IPS-18c (cell line): ENCODE results near the gene MZT1.
"Not testable (repeated sequence)": the region's sequence is repeated elsewhere in the genome, so short reads cannot be mapped to it uniquely, and the experiment has no call there.

Experiments
- H3K4me3 ChIP-seq: 2 replicates; pipeline ENCODE4 v1.7.0; 2013; ENCODE audit warnings: low read depth, mild to moderate bottlenecking, low read length, moderate library complexity; ENCODE audit not compliant: insufficient read depth
- H3K9me3 ChIP-seq: one replicate; pipeline ENCODE4 v1.6.1; 2013; ENCODE audit warnings: mild to moderate bottlenecking, low read length, moderate library complexity; ENCODE audit not compliant: control insufficient read depth, insufficient read depth

The MZT1 gene

GRCh38 chr13:72727417-72728289 is at the start of gene MZT1, which contains the start of gene BORA:
Gene MZT1 (minus strand): TSS chr13:72727629. CDS start chr13:72727602, 27 bp downstream.
Gene BORA (plus strand): TSS chr13:72727923. CDS start chr13:72728941, 1,018 bp downstream.
- peak within 1 kb of the TSS; percentile 95 for H3K4me3 ChIP-seq
- no peaks in the 10 kb centered on the region for H3K9me3 ChIP-seq

DNA sequence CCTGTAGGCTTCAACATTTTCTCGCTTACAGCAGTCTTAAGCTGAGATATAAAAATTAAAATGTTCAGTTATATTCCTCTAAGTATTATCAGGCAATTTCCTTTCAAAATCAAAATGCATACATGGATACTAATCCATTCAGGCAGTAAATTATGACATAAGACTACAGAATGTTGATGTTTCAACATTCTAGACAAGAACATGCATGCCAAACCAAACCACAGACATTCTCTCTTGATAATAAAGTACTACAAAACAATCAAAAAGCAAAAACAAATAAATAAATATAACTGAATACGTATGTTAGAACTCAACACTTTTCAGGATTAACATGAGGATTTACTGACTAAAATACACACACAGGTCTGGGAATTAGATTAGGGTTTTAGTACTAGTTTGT is 46.6 kb upstream of the MZT1 start:
- no peaks in the 10 kb centered on the region for H3K9me3 ChIP-seq
- no peak overlapping the region for H3K4me3 ChIP-seq

- Histone ChIP-seq H3K9me3 (no peaks in the 10 kb centered on the region), H3K4me3 (no peak overlapping the region)
Observed at GRCh38 chr13:72763411-72763810, 36.0 kb upstream of the MZT1 start.

DNA sequence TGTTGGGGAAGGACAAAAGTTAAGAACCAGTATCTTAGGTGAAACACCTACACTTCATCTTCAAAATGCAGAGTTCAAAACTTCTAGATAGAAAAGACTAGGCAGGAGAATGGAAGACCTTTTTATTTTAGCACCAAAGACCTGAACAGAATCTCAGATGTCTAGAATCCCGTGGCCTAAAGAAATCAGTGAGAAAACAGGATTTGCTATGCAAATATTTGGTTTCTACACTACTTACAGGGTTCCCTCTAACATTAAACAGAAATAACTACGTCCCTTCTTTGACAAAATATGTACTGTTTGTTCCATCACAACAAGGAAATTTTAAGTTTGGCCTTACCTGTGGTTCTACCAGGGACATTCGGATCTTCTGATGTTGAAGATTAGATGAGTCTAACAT is 32.8 kb upstream of the MZT1 start:
- Histone ChIP-seq H3K9me3 (no peaks in the 10 kb centered on the region), H3K4me3 (no peak overlapping the region)

- no peak overlapping the region for H3K4me3 ChIP-seq
- H3K9me3 ChIP-seq: no peaks in the 10 kb centered on the region
Observed at GRCh38 chr13:72757792-72758535, 30.5 kb upstream of the MZT1 start.

GRCh38 chr13:72754111-72754510 is 26.7 kb upstream of the MZT1 start:
- Histone ChIP-seq H3K4me3 (no peak overlapping the region), H3K9me3 (no peaks in the 10 kb centered on the region)

DNA sequence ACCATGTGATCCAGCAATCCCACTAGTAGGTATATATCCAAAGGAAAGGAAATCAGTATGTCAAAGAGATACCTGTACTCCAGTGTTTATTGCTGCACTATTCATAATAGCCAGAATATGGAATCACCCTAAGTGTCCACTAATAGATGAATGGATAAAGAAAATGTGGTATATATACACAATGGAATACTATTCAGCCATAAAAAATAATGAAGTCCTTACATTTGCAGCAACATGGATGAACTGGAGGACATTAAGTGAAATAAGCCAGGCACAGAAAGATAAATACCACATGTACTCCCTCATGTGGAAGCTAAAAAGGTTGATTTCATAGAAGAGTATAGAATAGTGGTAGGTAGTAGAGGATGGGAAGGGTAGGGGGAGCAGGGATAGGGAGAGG is 23.8 kb upstream of the MZT1 start:
- no peak overlapping the region for H3K4me3 ChIP-seq
- H3K9me3 ChIP-seq: no peaks in the 10 kb centered on the region

GRCh38 chr13:72745260-72745659 is 17.8 kb upstream of the MZT1 start:
- Histone ChIP-seq H3K9me3 (no peaks in the 10 kb centered on the region), H3K4me3 (no peak overlapping the region)

DNA sequence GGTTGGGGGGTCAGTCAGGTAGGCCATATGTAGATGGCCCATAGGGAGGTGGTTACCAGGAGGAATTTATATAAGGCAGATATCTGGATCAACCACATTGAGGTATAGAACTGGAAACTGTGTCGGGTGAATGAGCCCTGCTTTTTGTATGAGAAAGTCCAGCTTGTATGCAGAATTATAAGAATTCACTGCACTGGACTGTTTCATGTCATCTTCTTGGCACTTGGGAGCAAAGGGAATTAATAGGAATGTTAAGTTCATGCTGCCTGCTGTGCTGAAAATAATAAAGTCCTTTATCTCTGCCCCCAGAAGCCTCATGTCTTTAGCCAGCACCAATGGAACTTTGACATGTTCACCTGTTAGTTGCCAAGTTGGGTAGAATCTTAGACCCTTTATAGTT is 12.6 kb upstream of the MZT1 start:
- no peaks in the 10 kb centered on the region for H3K9me3 ChIP-seq
- no peak overlapping the region for H3K4me3 ChIP-seq

DNA sequence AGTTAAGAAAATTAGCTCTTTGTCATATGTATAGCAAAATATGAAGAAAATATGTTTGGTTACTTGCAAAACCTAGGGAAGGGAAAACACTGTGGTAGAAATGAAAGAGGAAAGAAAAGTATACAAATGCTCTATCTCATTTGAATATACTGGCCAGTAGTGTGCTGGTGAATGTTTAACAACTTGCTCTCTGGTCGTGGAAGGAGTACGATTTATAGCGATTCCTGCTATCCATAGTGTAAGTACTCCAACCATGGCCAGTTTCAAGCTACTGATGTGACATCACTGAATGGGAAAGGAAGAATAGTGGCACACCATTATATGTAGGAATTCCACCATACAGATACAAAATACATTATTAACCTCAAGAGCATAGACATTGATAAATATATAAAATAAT is 9.6 kb upstream of the MZT1 start:
- H3K9me3 ChIP-seq: no peaks in the 10 kb centered on the region

DNA sequence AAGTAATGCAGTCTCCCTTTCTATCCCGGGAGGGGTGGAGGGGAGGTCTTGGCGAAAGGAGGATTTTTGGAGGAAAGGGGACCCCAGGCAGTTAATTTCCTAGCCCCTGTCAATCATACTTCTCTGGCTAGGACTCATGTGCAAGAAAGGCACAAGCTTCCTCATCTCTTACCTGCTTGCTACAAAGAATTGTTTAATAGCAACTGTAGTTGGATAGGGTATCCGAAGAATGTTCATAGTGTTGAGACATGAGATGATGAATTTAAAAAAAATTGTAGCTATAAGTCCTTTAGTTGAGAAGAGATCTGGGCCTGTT is 819 bp upstream of the MZT1 start:
- peak overlapping the region; percentile 95 for H3K4me3 ChIP-seq
- no peaks in the 10 kb centered on the region for H3K9me3 ChIP-seq

More for the DNA sequence above, 9.6 kb upstream of the MZT1 start:
- H3K4me3 ChIP-seq: no peak overlapping the region

DNA sequence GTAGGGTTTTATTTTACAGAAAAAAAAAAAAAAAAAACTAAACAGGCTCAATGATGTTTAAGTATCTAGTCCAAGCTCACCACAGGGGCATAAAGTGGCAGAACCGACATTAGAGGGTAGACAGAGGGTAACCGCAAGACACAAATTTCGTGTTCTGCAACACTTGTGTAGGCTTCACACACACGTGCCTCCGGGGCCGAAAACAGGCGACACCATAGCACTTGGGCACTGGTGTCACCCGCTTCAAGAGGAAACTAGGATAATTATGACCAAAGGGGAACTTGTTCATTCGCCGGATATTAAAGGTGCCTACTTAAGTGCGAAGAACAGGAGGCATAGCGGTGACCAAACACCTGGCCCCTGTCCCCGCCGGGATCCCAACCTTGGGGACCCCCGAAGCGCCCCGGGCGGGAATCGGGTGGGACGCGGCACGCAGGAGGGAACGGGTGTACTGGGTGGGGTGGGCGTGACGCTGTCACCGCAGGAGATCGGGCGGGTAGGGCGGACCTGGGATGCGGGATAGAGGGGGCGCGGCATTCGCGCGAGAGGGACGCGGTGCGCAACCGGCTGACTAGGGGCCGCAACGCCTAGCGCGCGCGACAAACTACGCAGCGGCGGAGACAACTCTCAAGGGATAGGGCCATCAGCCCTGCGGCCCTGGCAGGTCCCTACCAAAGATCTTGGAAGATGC is 558 bp downstream of the MZT1 start:
- Histone ChIP-seq H3K9me3 (no peaks in the 10 kb centered on the region), H3K4me3 (peak overlapping the region; percentile 95)

DNA sequence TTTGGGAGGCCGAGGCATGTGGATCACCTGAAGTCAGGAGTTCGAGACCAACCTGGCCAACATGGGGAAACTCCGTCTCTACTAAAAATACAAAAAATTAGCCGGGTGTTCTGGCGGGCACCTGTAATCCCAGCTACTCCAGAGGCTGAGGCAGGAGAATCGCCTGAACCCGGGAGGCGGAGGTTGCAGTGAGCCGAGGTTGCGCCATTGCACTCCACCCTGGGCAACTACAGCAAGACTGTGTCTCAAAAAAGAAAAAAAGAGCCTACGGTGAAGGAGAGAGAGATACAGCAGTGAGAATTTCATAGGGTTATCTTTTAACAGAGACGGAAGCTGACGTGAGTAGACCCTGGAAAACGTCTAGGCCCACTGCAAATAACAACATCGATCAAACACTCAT is 1.2 kb downstream of the MZT1 start:
- not testable (repeated sequence) for H3K9me3 ChIP-seq, H3K4me3 ChIP-seq

DNA sequence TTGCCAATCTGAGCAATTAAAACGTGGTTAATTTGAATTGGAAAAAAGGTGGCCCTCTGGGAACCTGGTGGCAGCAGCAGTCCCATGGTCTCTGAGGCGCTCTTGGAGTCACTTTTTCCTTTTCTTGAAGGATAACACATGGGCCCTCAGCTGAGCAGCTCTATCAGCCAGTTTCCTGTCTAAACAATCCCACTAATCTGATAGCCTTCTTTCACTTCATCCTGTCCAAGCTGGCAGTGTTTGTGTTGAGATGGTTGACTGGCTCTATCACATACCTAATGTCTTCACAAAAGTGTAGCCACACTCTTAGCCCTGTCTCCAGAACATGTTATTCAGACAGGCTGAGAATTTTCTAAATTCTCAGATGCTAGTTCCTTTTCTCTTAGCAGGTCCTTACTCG is 10.7 kb downstream of the MZT1 start:
- no peak overlapping the region for H3K4me3 ChIP-seq
- no peaks in the 10 kb centered on the region for H3K9me3 ChIP-seq

- Histone ChIP-seq H3K4me3 (no peak overlapping the region), H3K9me3 (no peaks in the 10 kb centered on the region)
Observed at GRCh38 chr13:72700509-72700908, 26.9 kb downstream of the MZT1 start.

DNA sequence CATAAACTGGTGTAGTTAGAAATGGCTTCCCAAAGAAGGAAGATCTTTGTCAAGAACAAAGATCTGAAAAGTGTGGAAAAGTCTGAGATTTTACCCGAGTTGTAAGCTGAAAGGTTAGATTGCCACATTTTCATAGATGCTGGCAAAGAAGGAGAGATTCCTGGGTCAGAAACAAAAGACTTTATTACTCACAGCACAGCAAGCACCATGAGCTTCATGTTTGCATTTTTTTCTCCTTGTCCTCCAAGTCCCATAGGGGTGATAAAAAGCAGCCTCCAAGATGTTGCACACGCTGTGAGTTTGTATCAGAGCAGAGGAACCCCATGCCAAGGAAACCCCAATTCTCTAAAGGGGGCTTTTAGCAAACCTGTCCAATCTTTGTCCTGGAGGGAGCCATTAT is 29.3 kb downstream of the MZT1 start:
- Histone ChIP-seq H3K4me3 (no peak overlapping the region), H3K9me3 (peaks cover 1% of the 10 kb centered on the region)

DNA sequence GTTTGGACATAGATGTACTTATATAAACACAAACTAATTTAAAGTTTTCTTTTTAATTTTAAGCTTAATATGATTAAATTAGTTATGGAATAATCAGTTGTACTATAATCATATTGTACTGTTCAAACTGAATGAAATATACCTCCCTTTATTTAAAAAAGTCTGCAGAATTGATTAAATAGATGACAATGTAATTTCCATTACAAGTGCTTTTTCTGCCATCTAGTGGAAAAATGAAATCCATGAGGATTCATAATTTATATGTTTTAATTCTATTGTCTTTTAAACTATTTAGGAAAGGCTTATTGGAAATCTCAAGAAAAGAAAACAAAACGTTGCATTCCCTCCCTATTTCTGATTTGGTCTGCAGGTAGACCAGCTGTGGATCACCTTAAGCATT is 30.9 kb downstream of the MZT1 start:
- H3K4me3 ChIP-seq: no peak overlapping the region
- peaks cover 4% of the 10 kb centered on the region for H3K9me3 ChIP-seq

DNA sequence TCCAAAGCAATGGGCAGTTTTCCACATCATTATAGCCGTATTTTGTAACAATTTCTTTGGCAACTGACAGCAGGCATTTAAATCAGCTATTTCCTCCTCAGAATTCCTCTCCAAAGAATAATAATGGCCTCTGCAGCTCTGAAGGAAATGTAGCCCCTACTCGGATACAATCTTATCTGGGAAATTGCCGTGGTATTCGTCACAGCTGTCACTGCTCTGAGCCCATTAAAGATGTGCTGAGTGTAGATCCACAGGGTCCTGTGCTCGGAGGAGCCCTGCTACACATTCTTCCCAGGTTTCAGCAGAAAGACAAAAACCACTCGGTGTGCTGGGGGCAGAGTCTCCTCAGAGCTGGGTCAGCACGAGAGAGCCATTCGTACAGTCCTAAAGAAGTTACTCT is 33.1 kb downstream of the MZT1 start:
- peaks cover 4% of the 10 kb centered on the region for H3K9me3 ChIP-seq
- H3K4me3 ChIP-seq: no peak overlapping the region; the same call in 1 of the 2 replicates
